A549 (cell line): Measurements from ENCODE around the gene SIK2. TPM values are rescaled to one million over a fixed set of nuclear protein-coding genes. Genes with fewer than 3 reads are reported as not detected.

ENCODE experiments used
- ATAC-seq, 2 experiments: fragments of 200-7000 bp in 1 of 2; fragments of >200 bp in 1 of 2; cut with Nextera tagmentation in 1 of 2; cut with Tn5 transposase in 1 of 2; 3 replicates each; pipeline versions ENCODE4 v1.8.0 to v1.9.1; 2018 to 2020; ENCODE audit warnings: mild to moderate bottlenecking in 1 of 2, moderate library complexity in 1 of 2
- CTCF ChIA-PET: fragments of 300-600 bp; sonication (Branson Sonifier 250); formaldehyde crosslinking; extraction: SDS; loops from one replicate; lab custom pipeline; 2021; ENCODE audit warnings: antibody characterized with exemption, inconsistent platforms; lab: Yijun Ruan, JAX
- POLR2A ChIA-PET: fragments of 350-600 bp; formaldehyde crosslinking; extraction: SDS; loops from one replicate; lab custom pipeline; 2021; ENCODE audit warnings: antibody characterized with exemption, inconsistent platforms; lab: Yijun Ruan, JAX
- DNase-seq, 2 experiments: peaks; one replicate each; pipeline versions ENCODE4 v3.0.0 to v3.0.0-alpha.2; 2011 to 2016; ENCODE audit warnings: low read depth in 1 of 2, low spot score in 1 of 2
- FAIRE-seq: peaks from 2 replicates; lab custom pipeline; 2011; peaks lifted over from hg19 to GRCh38; lab: Jason Lieb, UNC
- H3K27ac ChIP-seq, 2 experiments: fragments of >200 bp; sonication (Bioruptor Twin); formaldehyde crosslinking; 3 replicates each; pipeline ENCODE4 v1.5.1; 2016 to 2017
- H3K4me1 ChIP-seq: fragments of >200 bp; sonication (Bioruptor Twin); formaldehyde crosslinking; 3 replicates; pipeline ENCODE4 v1.6.1; 2016
- H3K4me2 ChIP-seq: fragments of >200 bp; sonication (Bioruptor Twin); formaldehyde crosslinking; 3 replicates; pipeline ENCODE4 v1.6.1; 2016
- H3K4me3 ChIP-seq: fragments of >200 bp; sonication (Bioruptor Twin); formaldehyde crosslinking; 3 replicates; pipeline ENCODE4 v1.5.1; 2016
- H3K9me3 ChIP-seq: fragments of >200 bp; sonication (Bioruptor Twin); formaldehyde crosslinking; 3 replicates; pipeline ENCODE4 v1.6.1; 2016
- CHD2 ChIP-seq: fragments of 150-350 bp; IDR thresholded peaks from 2 replicates; pipeline ENCODE4 v1.6.1; 2014; ENCODE audit warnings: low read length; ENCODE audit not compliant: partially characterized antibody
- CHD4 ChIP-seq: fragments of 200-600 bp; sonication (generic); IDR thresholded peaks from 2 replicates; pipeline ENCODE4 v1.6.1; 2016; ENCODE audit warnings: antibody characterized with exemption, mild to moderate bottlenecking, borderline replicate concordance
- ESRRA ChIP-seq: fragments of 150-350 bp; IDR thresholded peaks from 2 replicates; pipeline ENCODE4 v1.6.1; 2014; ENCODE audit warnings: mild to moderate bottlenecking, low read length, borderline replicate concordance
- HDAC2 ChIP-seq: fragments of 200-600 bp; sonication (generic); IDR thresholded peaks from 2 replicates; pipeline ENCODE4 v1.6.1; 2016
- HEYL ChIP-seq: fragments of 250-450 bp; sonication (Bioruptor Pico); IDR thresholded peaks from 2 replicates; pipeline ENCODE4 v1.8.0; 2021; ENCODE audit warnings: mild to moderate bottlenecking, moderate library complexity
- HOXB5 ChIP-seq: fragments of 250-450 bp; sonication (Bioruptor Pico); IDR thresholded peaks from 2 replicates; pipeline ENCODE4 v1.5.0; 2020; ENCODE audit warnings: mild to moderate bottlenecking, moderate library complexity
- NFE2L2 ChIP-seq: fragments of 150-350 bp; conservative IDR thresholded peaks from 2 replicates; pipeline ENCODE4 v1.6.1; 2014; ENCODE audit warnings: low read length
- PHF8 ChIP-seq: fragments of 200-600 bp; sonication (generic); IDR thresholded peaks from 2 replicates; pipeline ENCODE4 v1.6.1; 2016; ENCODE audit warnings: low read depth, mild to moderate bottlenecking, antibody characterized with exemption, moderate library complexity, borderline replicate concordance
- RAD21 ChIP-seq, 2 experiments: fragments of >200 bp in 1 of 2; sonication (Bioruptor Twin) in 1 of 2; formaldehyde crosslinking in 1 of 2; IDR thresholded peaks in 1 of 2; conservative IDR thresholded peaks in 1 of 2; 2 replicates in 1 of 2; 3 replicates in 1 of 2; pipeline ENCODE4 v1.6.1; 2012 to 2018; ENCODE audit warnings: inconsistent platforms in 1 of 2
- RARB ChIP-seq: fragments of 250-450 bp; sonication (Bioruptor Pico); IDR thresholded peaks from 2 replicates; pipeline ENCODE4 v1.8.0; 2021; ENCODE audit warnings: mild to moderate bottlenecking, moderate library complexity
- RNF2 ChIP-seq: fragments of 200-600 bp; sonication (generic); IDR thresholded peaks from 2 replicates; pipeline ENCODE4 v1.6.1; 2016; ENCODE audit warnings: low read depth, mild to moderate bottlenecking, antibody characterized with exemption, moderate library complexity, borderline replicate concordance
- SMC3 ChIP-seq: fragments of >200 bp; sonication (Bioruptor Twin); formaldehyde crosslinking; IDR thresholded peaks from 3 replicates; pipeline ENCODE4 v1.6.1; 2018; ENCODE audit warnings: inconsistent platforms
- TFCP2L1 ChIP-seq: fragments of 250-450 bp; sonication (Bioruptor Pico); IDR thresholded peaks from 2 replicates; pipeline ENCODE4 v1.5.0; 2021; ENCODE audit warnings: mild to moderate bottlenecking
- TP53 ChIP-seq: fragments of 250-450 bp; sonication (Bioruptor Pico); IDR thresholded peaks from 2 replicates; pipeline ENCODE4 v1.5.0; 2021; ENCODE audit warnings: mild to moderate bottlenecking, moderate library complexity
- ZC3H11A ChIP-seq: fragments of 450-650 bp; IDR thresholded peaks from 2 replicates; pipeline ENCODE4 v1.6.1; 2014; ENCODE audit warnings: antibody characterized with exemption, mild to moderate bottlenecking
- ZFP36 ChIP-seq: fragments of 450-650 bp; IDR thresholded peaks from 2 replicates; pipeline ENCODE4 v1.6.1; 2014; ENCODE audit warnings: borderline replicate concordance; ENCODE audit not compliant: partially characterized antibody
- ZSCAN20 ChIP-seq: fragments of 250-450 bp; sonication (Bioruptor Pico); IDR thresholded peaks from 2 replicates; pipeline ENCODE4 v1.8.0; 2022; ENCODE audit warnings: mild to moderate bottlenecking, moderate library complexity
- WGBS: methylation state at CpG from one replicate; pipeline ENCODE4 v1.1.6; 2017; ENCODE audit errors: missing lambda C conversion rate; 5-methylcytosine and 5-hydroxymethylcytosine counted together
- polyA plus RNA-seq, 4 experiments: library from polyadenylated mRNA; depleted of rRNA in 3 of 4; stranded (reverse); fragments of >200 nt; fragmentation: RNase III in 1 of 4; extraction: RNeasy Plus Mini Kit Qiagen cat#74134 plus additional on column Dnase treatment in 1 of 4; gene quantifications; 2 replicates in 3 of 4; 3 replicates in 1 of 4; pipeline ENCODE4 v1.2.3, GENCODE V29; 2011 to 2017
- TF ChIP-seq, protein P1 (sequence below): fragments of 250-450 bp; sonication (Bioruptor Pico); IDR thresholded peaks from 2 replicates; pipeline ENCODE4 v1.5.0; 2021; ENCODE audit warnings: mild to moderate bottlenecking, moderate library complexity, borderline replicate concordance
- TF ChIP-seq, protein P2 (sequence below): fragments of >200 bp; sonication (Bioruptor Twin); formaldehyde crosslinking; IDR thresholded peaks from 3 replicates; pipeline ENCODE4 v1.5.1; 2016
- TF ChIP-seq, protein P3 (sequence below): fragments of 450-650 bp; IDR thresholded peaks from 2 replicates; pipeline ENCODE4 v1.6.1; 2014; ENCODE audit warnings: antibody characterized with exemption
- TF ChIP-seq, protein P4 (sequence below): fragments of >200 bp; sonication (Bioruptor Twin); formaldehyde crosslinking; IDR thresholded peaks from 3 replicates; pipeline ENCODE4 v1.6.1; 2016
- TF ChIP-seq, protein P5 (sequence below): IDR thresholded peaks from 2 replicates; pipeline ENCODE4 v1.6.1; 2012

Gene SIK2
- polyA plus RNA-seq, 2 of the 4 experiments (the other 2 are of a cell fraction), result 4.5 to 9.0 TPM

DNA sequence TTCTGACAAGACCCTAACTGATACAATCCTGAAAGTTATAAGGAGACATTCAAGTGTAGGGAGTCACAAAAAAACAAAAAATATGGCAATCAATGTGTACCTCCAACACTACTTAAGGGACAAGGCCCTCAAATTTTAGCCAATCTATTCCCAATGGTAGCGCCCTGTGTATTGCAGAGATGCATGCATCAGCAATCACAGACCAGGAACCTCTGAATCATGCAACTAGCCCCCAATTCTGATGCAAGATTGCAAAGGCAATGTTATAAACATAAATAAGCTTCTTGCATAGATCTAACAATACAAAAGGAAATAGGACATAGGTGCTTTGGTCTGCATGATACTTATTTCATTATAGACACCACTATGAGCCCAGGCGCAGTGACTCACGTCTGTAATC, 29.7 kb upstream of the SIK2 start:
- CTCF ChIA-PET, result interaction anchor here (1.3 kb wide), 1 partner anchor 25 kb away, joined by 3 read pairs; no protein-coding TSS in a partner anchor
- H3K4me2 ChIP-seq, result no peak overlapping the region
- POLR2A ChIA-PET, result no interaction called here
- DNase-seq, result no peak
- H3K27ac ChIP-seq, result no peak overlapping the region
- peaks cover 10% of the 10 kb centered on the region; the same call in 2 of the 3 replicates for H3K4me1 ChIP-seq
- no peaks in the 10 kb centered on the region for H3K9me3 ChIP-seq
- FAIRE-seq, result no peak
- WGBS, result 93% methylated on average over 3 of the region's 3 CpGs
- no peak overlapping the region for H3K4me3 ChIP-seq
- TF ChIP-seq, protein P1, sequence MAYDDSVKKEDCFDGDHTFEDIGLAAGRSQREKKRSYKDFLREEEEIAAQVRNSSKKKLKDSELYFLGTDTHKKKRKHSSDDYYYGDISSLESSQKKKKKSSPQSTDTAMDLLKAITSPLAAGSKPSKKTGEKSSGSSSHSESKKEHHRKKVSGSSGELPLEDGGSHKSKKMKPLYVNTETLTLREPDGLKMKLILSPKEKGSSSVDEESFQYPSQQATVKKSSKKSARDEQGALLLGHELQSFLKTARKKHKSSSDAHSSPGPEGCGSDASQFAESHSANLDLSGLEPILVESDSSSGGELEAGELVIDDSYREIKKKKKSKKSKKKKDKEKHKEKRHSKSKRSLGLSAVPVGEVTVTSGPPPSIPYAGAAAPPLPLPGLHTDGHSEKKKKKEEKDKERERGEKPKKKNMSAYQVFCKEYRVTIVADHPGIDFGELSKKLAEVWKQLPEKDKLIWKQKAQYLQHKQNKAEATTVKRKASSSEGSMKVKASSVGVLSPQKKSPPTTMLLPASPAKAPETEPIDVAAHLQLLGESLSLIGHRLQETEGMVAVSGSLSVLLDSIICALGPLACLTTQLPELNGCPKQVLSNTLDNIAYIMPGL (CRISPR knock-in tag), result no peak
- TF ChIP-seq ZSCAN20 (CRISPR knock-in tag) (no peak), NFE2L2 (no peak), TFCP2L1 (CRISPR knock-in tag) (no peak), RNF2 (no peak), ESRRA (no peak), RARB (no peak), HOXB5 (CRISPR knock-in tag) (no peak), PHF8 (no peak), HDAC2 (no peak), ZC3H11A (no peak), TP53 (CRISPR knock-in tag) (no peak), CHD4 (no peak)
- TF ChIP-seq, protein P2, sequence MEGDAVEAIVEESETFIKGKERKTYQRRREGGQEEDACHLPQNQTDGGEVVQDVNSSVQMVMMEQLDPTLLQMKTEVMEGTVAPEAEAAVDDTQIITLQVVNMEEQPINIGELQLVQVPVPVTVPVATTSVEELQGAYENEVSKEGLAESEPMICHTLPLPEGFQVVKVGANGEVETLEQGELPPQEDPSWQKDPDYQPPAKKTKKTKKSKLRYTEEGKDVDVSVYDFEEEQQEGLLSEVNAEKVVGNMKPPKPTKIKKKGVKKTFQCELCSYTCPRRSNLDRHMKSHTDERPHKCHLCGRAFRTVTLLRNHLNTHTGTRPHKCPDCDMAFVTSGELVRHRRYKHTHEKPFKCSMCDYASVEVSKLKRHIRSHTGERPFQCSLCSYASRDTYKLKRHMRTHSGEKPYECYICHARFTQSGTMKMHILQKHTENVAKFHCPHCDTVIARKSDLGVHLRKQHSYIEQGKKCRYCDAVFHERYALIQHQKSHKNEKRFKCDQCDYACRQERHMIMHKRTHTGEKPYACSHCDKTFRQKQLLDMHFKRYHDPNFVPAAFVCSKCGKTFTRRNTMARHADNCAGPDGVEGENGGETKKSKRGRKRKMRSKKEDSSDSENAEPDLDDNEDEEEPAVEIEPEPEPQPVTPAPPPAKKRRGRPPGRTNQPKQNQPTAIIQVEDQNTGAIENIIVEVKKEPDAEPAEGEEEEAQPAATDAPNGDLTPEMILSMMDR, result no peak
- TF ChIP-seq, protein P3, sequence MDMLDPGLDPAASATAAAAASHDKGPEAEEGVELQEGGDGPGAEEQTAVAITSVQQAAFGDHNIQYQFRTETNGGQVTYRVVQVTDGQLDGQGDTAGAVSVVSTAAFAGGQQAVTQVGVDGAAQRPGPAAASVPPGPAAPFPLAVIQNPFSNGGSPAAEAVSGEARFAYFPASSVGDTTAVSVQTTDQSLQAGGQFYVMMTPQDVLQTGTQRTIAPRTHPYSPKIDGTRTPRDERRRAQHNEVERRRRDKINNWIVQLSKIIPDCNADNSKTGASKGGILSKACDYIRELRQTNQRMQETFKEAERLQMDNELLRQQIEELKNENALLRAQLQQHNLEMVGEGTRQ, result no peak
- TF ChIP-seq, protein P4, sequence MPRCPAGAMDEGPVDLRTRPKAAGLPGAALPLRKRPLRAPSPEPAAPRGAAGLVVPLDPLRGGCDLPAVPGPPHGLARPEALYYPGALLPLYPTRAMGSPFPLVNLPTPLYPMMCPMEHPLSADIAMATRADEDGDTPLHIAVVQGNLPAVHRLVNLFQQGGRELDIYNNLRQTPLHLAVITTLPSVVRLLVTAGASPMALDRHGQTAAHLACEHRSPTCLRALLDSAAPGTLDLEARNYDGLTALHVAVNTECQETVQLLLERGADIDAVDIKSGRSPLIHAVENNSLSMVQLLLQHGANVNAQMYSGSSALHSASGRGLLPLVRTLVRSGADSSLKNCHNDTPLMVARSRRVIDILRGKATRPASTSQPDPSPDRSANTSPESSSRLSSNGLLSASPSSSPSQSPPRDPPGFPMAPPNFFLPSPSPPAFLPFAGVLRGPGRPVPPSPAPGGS, result no peak
- no peak for ATAC-seq

DNA sequence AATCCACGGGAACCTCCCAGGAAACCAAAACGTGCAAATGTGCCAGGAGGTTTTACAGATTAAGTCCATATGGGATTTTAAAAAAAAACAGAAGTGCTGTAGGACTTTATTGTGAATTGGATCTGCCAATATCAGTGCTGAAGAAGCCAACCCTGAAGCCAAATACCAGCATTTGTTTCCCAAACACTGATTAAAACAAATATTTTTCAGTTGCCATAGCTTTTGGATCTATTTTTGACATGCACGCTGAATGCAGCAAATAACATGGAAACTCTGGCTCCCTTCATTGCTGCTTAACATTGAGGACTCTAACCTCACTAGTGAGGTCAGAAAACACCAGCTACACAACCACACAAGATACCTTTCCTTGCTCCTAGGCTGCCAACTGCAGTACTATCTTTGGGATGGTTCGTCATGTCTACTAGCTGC, 28.4 kb upstream of the SIK2 start:
- no peaks in the 10 kb centered on the region for H3K9me3 ChIP-seq
- ATAC-seq (no peak), DNase-seq (no peak), FAIRE-seq (no peak)
- H3K27ac ChIP-seq, result no peak overlapping the region
- H3K4me2 ChIP-seq, result no peak overlapping the region
- no peak for TF ChIP-seq CHD2
- TF ChIP-seq, protein P5, sequence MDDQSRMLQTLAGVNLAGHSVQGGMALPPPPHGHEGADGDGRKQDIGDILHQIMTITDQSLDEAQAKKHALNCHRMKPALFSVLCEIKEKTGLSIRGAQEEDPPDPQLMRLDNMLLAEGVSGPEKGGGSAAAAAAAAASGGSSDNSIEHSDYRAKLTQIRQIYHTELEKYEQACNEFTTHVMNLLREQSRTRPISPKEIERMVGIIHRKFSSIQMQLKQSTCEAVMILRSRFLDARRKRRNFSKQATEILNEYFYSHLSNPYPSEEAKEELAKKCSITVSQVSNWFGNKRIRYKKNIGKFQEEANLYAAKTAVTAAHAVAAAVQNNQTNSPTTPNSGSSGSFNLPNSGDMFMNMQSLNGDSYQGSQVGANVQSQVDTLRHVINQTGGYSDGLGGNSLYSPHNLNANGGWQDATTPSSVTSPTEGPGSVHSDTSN, result no peak
- no peak for TF ChIP-seq ZFP36
- TF ChIP-seq SMC3, result no peak
- no peak for TF ChIP-seq RAD21 (conservative IDR thresholded peaks at IDR 0.05 in 1 of 2, IDR thresholded peaks at IDR 0.05 in 1 of 2)
- TF ChIP-seq HEYL (CRISPR knock-in tag), result no peak
- POLR2A ChIA-PET, result no interaction called here
- CTCF ChIA-PET, result no interaction called here
- 78% methylated on average over 4 of the region's 4 CpGs for WGBS
- H3K4me1 ChIP-seq, result peaks cover 10% of the 10 kb centered on the region; the same call in 2 of the 3 replicates
- no peak overlapping the region for H3K4me3 ChIP-seq
